ENCODE data around the gene ERO1B. TPM values are rescaled to one million over a fixed set of nuclear protein-coding genes. Genes with fewer than 3 reads are reported as not detected.
A peak's percentile ranks its signal among the peaks of the same experiment; 100 is the strongest.

Gene ERO1B
- total RNA-seq, 1 experiment from 2014 or later, result 3.8 TPM

- no peak for DNase-seq (ENCODE audit: low read depth)
These were observed 19.6 kb upstream of the ERO1B start for GRCh38 chr1:236301080-236301957.

- DNase-seq (ENCODE audit: low read depth), result no peak
These were observed 15.4 kb upstream of the ERO1B start for GRCh38 chr1:236297161-236297560.

GRCh38 chr1:236292425-236292824 is 10.7 kb upstream of the ERO1B start:
- no peak for DNase-seq (ENCODE audit: low read depth)

GRCh38 chr1:236289492-236290131 is 7.9 kb upstream of the ERO1B start:
- no peak for DNase-seq (ENCODE audit: low read depth)

DNA sequence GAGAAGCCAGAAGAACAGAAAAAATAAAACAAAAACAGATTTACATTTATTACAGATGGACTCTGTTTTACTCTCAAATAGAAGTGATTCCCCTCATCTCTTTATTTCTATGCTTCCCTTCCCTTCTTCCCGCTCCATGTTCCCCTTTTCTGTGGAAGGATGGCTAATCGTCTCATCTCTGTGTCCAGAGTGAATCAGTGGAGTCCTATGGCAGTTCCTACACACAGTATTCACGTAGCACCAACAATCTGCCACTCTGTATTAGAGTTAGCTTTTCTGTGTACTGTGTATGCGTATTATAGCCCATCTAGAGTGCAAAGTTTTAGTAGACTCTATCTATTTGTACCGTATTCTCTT is 6.8 kb upstream of the ERO1B start:
- DNase-seq (ENCODE audit: low read depth), result no peak

- DNase-seq (ENCODE audit: low read depth), result peak; percentile 35
These were observed 6.2 kb upstream of the ERO1B start for GRCh38 chr1:236287757-236288619.

- no peak for DNase-seq (ENCODE audit: low read depth)
These were observed 5.6 kb upstream of the ERO1B start for GRCh38 chr1:236287356-236287755.

- DNase-seq (ENCODE audit: low read depth), result no peak
These were observed 2.5 kb upstream of the ERO1B start for GRCh38 chr1:236284291-236284721.

DNA sequence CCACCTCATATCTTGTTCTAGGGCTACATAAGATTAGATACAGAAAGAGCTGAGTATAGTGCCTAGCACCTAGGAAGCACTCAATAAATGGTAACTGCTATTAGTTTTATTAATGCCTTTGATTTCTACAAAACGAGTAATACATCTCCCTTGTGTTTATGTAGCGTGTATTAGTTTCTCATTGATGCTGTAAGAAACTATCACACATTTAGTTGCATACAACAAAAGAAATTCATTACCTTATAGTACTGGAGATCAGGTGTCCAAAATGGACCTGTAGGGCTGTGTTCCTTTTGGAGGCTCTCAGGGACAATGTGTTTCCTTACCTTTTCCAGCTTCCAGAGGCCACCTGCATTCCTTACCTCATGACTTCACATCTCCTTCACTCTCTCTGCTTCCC is 961 bp upstream of the ERO1B start:
- no peak for DNase-seq (ENCODE audit: low read depth)

DNA sequence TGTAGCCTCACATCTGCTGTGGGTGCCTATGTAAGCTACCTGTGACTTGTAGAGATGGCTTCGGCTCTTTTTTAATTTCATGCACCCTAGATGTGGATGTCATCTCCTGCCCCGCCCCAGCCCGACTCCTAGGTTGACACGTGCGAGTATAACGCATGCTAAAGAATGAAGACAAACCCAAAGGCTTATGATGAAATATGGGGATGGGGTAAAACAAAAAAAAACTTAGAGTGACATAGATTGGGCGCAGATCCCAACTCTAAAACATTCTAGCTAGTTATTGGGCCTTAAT is 613 bp upstream of the ERO1B start:
- DNase-seq (ENCODE audit: low read depth), result no peak

- peak; percentile 26 for DNase-seq (ENCODE audit: low read depth)
These were observed 532 bp downstream of the ERO1B start for GRCh38 chr1:236281198-236281653.

DNA sequence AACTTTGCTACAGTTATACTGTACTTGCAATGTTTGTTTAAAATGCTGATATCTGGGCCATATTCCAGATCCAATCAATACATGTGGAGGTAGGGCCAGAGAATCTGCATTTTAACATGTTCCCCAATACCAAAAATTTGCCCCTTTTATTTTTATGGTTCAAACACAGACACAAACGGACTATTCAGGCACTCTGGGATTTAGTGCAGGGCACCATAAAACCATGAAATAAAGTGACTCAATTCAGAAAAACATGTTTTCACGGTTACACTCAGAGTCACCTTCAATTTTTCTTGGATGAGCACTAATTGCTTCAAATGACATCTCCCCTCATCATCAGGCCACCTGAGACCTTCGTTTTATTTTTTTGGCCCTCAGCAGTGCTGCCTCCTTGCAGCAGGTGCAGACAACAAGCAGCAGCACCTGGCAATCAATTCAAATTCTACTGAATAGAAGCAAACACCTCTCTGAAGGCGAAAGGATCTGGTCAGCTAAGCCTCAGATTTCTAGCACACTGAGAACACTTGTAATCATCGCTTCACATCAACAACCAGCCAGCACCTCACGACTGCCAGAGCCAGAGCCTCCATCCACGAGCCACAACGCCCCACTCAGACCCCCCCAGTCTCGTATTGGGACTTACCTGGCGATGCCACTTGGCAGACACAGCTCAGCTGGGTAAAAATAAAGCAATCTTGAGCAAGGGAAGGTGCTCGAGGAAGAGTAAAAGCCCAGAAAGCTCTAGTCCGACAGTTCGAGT is 1.1 kb downstream of the ERO1B start:
- no peak for DNase-seq (ENCODE audit: low read depth)

DNA sequence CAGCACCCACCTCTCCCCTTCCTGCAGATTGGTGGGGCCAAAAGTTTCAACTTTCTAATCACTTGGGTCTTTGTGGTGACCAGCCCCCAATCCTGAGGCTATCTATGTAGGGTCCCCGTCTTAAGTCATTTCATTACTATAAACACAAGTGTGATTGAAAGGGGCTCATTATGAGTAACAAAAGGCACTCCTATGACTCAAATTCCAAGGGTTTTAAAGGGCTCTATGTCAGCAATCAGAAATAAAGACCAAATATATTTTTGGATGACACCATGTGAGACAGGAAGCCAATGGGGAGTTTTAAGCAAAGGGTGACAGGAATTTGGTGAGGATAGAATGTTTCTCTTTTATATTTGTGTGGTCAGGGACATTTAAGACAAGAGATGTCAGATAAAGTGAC is 6.2 kb downstream of the ERO1B start:
- DNase-seq (ENCODE audit: low read depth), result no peak

DNA sequence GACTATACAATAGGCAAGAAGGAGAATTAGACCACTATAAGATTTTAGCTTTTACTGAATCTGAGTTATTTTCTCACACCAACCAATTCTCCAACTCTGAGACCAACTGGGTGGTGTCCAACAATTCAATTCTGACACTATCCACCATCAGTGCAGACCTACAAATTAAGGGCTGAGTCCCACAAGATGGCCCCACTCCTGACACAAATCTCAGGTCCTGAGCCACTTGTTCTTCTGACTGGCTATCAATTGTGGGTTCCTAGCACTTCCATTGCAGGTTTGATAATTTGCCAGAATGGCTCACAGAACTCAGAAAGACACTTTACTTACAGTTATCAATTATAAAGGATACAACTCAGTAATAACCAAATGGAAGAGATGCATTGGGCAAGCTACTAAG is 6.7 kb downstream of the ERO1B start:
- no peak for DNase-seq (ENCODE audit: low read depth)

DNA sequence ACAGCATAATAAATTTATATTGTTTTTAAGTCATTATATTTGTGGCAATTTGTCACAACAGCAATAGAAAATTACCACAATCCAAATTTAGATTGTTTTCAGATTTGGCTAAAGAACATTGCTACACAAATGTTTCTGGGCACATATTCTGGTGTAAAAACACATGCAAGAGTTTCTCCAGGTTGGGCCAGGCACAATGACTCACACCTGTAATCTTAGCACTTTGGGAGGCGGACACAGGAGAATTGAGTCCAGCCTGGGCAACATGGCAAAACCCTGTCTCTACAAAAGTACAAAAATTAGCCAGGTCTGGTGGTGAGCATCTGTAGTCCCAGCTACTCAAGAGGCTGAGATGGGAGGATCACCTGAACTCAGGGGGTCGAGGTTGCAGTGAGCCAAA is 8.4 kb downstream of the ERO1B start:
- DNase-seq (ENCODE audit: low read depth), result no peak

GRCh38 chr1:236269439-236269838 is 12.3 kb downstream of the ERO1B start:
- no peak for DNase-seq (ENCODE audit: low read depth)

GRCh38 chr1:236261898-236262297 is 19.9 kb downstream of the ERO1B start:
- no peak for DNase-seq (ENCODE audit: low read depth)

- DNase-seq (ENCODE audit: low read depth), result no peak
These were observed 20.7 kb downstream of the ERO1B start for GRCh38 chr1:236261033-236261432.

- DNase-seq (ENCODE audit: low read depth), result no peak
These were observed 22.7 kb downstream of the ERO1B start for GRCh38 chr1:236259043-236259442.

DNA sequence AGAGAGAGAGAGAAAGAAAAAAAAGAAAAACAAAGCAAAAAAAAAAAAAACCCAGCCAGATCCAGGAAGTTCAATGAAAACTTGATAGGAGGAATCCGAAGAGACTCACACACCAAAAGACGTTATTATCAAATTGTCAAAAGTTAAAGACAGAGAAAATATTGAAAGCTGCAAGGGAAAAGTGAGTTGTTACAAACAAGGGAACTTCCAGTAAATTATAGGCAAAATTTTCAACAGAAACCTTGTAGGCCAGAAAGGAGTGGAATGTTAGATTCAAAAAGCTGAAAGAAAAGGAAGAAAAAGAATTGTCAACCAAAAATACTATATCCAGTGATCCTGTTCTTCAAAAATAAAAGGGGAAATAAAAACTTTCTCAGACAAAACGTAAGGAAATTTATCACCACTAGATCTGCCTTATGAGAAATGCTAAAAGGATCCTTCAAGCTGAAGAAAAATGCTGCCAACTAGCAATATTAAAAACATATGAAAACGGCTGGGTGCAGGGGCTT is 23.6 kb downstream of the ERO1B start:
- DNase-seq (ENCODE audit: low read depth), result no peak

GRCh38 chr1:236257216-236257615 is 24.5 kb downstream of the ERO1B start:
- DNase-seq (ENCODE audit: low read depth), result no peak
